ENCODE measurements around the gene PRRT1. TPM values are rescaled to one million over a fixed set of nuclear protein-coding genes. Genes with fewer than 3 reads are reported as not detected.

The PRRT1 gene
- total and polyA plus RNA-seq, 3 experiments from 2014 or later, result 0.35 to 0.72 (median 0.55) TPM

DNA sequence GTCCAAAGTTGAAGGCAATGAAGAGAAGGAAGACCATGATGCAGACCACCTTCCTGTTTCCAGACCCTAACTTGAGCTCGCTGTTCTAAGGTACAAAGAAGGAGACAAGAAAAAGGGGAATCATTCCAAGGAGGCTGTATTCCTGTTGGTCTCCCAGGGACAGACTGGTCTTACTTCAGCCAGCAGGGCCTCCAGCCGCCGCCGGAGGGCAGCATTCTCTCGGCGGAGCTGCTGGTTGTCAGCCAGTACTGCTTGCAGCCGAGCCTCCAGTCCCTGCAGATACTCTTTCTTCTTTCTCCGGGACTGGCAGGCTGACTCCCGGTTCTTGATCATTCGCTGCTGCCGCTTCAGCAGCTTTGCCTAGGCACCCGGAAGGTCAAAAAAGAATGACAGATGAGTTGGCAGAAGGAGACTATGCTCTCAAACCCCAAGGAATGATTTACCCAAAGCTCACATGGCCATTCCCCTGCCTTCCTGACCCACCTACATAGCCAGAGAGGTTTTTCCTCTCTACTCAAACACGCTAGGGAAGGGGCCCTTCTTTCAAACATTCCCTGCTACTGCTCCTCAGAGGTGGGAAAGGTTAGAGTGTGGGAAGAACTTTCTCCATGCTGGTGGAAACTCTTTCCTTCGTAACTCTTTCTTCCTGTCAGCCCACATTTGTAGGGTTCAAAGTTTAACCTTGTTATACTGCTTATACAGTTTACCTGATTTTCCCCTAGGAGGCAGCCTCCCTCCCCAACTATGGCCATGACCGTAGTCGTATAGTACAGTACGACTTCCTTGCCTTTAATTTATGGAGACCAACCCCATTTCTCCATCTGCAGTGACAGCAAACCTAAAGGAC, 32.7 kb downstream of the PRRT1 start:
- Histone ChIP-seq H3K4me1 (ENCODE audit: insufficient read depth, low read length) (peaks cover 5% of the 10 kb centered on the region), H3K27ac (ENCODE audit: low read depth, low read length) (no peak overlapping the region), H3K4me3 (ENCODE audit: low read length) (no peak overlapping the region), H3K27me3 (ENCODE audit: insufficient read depth, low read length, poor library complexity, severe bottlenecking) (no peaks in the 10 kb centered on the region), H3K9me3 (ENCODE audit: low read length) (no peaks in the 10 kb centered on the region), H3K36me3 (ENCODE audit: insufficient read depth, low read length) (peaks cover 62% of the 10 kb centered on the region)
- H3K36me3 Mint-ChIP-seq, result peaks cover 6 to 88% (median 27%) of the 10 kb centered on the region in 3 donors
- H3K4me3 Mint-ChIP-seq, result peak overlapping the region in 1 of 7 donors; percentile 45
- CTCF ChIA-PET, result interaction anchor here (1.0 to 2.1 kb wide), 14 partner anchors 10 to 145 kb away, joined by 3 to 11 read pairs (median 4); partner anchors contain the start of genes ATF6B, EGFL8, GPSM3 and PRRT1
- peak; percentile 48 to 75 (median 54) for DNase-seq
- peaks cover 6 to 26% (median 17%) of the 10 kb centered on the region in 3 donors for H3K4me1 Mint-ChIP-seq
- H3K27me3 Mint-ChIP-seq, result peaks cover 0 to 1% of the 10 kb centered on the region in 2 donors
- peak overlapping the region in 7 of 8 donors; percentile 33 to 88 (median 71) for H3K27ac Mint-ChIP-seq
- POLR2A ChIA-PET, result interaction anchor here (1.2 kb wide), 1 partner anchor 76 kb away, joined by 4 read pairs; no protein-coding TSS in a partner anchor
- H3K9me3 Mint-ChIP-seq, result no peaks in the 10 kb centered on the region

DNA sequence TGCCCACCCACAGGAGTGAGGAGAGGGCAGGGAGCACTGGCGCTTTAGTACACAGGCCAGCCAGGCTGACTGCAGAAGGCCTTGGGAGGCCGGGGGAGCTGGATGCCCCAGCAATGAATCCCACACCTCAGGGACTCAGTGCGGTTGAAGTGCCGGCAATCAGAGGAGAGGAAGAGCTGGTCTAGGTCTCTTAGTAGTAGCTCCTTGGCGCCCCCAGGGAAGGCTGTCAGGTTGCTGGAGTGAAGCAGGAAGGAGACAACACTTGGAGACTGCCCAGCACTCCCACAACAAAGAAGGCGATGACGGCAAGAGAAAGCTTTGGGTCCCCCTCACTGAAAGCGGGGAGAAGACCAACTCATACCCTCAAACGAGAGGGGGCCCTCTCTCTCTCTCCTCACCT, 34.3 kb downstream of the PRRT1 start:
- CTCF ChIA-PET, result interaction anchor here (1.8 to 2.1 kb wide), 3 partner anchors 24 to 127 kb away, joined by 4 to 9 read pairs (median 6); no protein-coding TSS in a partner anchor
- peaks cover 6 to 78% (median 25%) of the 10 kb centered on the region in 3 donors for H3K36me3 Mint-ChIP-seq
- Histone ChIP-seq H3K27me3 (ENCODE audit: insufficient read depth, low read length, poor library complexity, severe bottlenecking) (no peaks in the 10 kb centered on the region), H3K27ac (ENCODE audit: low read depth, low read length) (no peak overlapping the region), H3K9me3 (ENCODE audit: low read length) (no peaks in the 10 kb centered on the region), H3K4me1 (ENCODE audit: insufficient read depth, low read length) (peaks cover 5% of the 10 kb centered on the region), H3K36me3 (ENCODE audit: insufficient read depth, low read length) (peaks cover 58% of the 10 kb centered on the region), H3K4me3 (ENCODE audit: low read length) (no peak overlapping the region)
- H3K4me3 Mint-ChIP-seq, result no peak overlapping the region
- peak overlapping the region in 1 of 8 donors; percentile 42 for H3K27ac Mint-ChIP-seq
- H3K4me1 Mint-ChIP-seq, result peaks cover 6 to 18% (median 13%) of the 10 kb centered on the region in 3 donors
- peaks cover 0 to 1% of the 10 kb centered on the region in 2 donors for H3K27me3 Mint-ChIP-seq
- DNase-seq, result no peak
- POLR2A ChIA-PET, result interaction anchor here (1.1 kb wide), 1 partner anchor 73 kb away, joined by 3 read pairs; the partner anchor contains the start of gene PBX2
- H3K9me3 Mint-ChIP-seq, result no peaks in the 10 kb centered on the region

DNA sequence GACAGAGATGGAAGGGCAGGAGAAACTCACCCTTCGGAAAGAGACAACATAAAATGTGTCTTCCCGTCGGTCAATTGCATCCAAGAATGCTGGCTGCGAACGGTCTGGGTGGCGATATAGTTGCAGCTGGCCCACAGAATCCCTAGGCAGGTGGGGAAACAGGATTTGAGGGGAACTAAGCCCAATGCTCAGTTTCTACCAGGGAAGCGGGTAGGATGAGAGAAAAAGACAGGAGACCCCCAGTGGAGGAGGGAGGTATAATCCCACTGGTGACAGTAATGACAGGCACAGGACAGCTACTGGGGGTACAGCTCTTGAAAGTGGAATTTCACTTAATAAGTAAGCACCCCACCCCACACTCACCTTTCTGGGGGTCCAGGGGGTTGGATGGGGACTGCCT, 35.1 kb downstream of the PRRT1 start:
- Histone ChIP-seq H3K4me3 (ENCODE audit: low read length) (no peak overlapping the region), H3K4me1 (ENCODE audit: insufficient read depth, low read length) (peaks cover 5% of the 10 kb centered on the region), H3K36me3 (ENCODE audit: insufficient read depth, low read length) (peaks cover 52% of the 10 kb centered on the region), H3K27me3 (ENCODE audit: insufficient read depth, low read length, poor library complexity, severe bottlenecking) (no peaks in the 10 kb centered on the region), H3K9me3 (ENCODE audit: low read length) (no peaks in the 10 kb centered on the region), H3K27ac (ENCODE audit: low read depth, low read length) (no peak overlapping the region)
- CTCF ChIA-PET, result interaction anchor here (1.8 to 2.0 kb wide), 2 partner anchors 38 to 128 kb away, joined by 4 to 9 read pairs; no protein-coding TSS in a partner anchor
- Mint-ChIP-seq H3K36me3 (peaks cover 0 to 76% (median 19%) of the 10 kb centered on the region in 3 donors), H3K27me3 (peaks cover 0 to 1% of the 10 kb centered on the region in 2 donors), H3K27ac (peak overlapping the region in 4 of 8 donors; percentile 21 to 95 (median 41)), H3K4me3 (peak overlapping the region in 1 of 7 donors; percentile 20), H3K4me1 (peaks cover 6 to 13% (median 13%) of the 10 kb centered on the region in 3 donors), H3K9me3 (no peaks in the 10 kb centered on the region)
- POLR2A ChIA-PET, result interaction anchor here (1.1 kb wide), 1 partner anchor 73 kb away, joined by 3 read pairs; the partner anchor contains the start of gene PBX2
- no peak for DNase-seq

DNA sequence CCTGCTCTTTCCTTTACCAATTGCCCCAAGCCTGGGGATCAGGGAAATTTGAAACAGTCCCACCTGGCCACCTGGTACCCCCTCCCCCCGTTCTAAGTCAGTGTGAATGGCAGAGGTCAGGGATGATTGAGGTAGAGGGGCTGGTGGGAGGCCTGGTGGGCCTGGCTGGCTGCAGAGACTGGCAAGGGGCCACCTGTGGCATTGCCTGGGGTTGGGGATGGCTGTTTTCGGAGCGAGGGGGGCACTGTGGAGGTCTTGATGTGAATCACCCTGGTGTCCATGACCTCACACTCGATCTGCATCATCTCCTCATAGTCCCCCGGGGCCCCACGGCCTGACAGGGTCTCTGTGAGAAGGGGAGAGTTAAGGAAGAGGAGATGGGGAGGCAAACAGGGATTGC, 36.1 kb downstream of the PRRT1 start:
- H3K27me3 Mint-ChIP-seq, result peaks cover 0 to 1% of the 10 kb centered on the region in 2 donors
- no peak overlapping the region for H3K27ac ChIP-seq (ENCODE audit: low read depth, low read length)
- peak overlapping the region in 3 of 8 donors; percentile 45 to 84 (median 51) for H3K27ac Mint-ChIP-seq
- no peaks in the 10 kb centered on the region for H3K9me3 Mint-ChIP-seq
- ChIA-PET CTCF (no interaction called here), POLR2A (no interaction called here)
- H3K4me1 Mint-ChIP-seq, result peaks cover 6 to 13% (median 10%) of the 10 kb centered on the region in 3 donors
- peak overlapping the region in 1 of 7 donors; percentile 50 for H3K4me3 Mint-ChIP-seq
- H3K36me3 ChIP-seq (ENCODE audit: insufficient read depth, low read length), result peaks cover 42% of the 10 kb centered on the region
- peaks cover 0 to 68% (median 12%) of the 10 kb centered on the region in 3 donors for H3K36me3 Mint-ChIP-seq
- no peak for DNase-seq
- no peaks in the 10 kb centered on the region for H3K9me3 ChIP-seq (ENCODE audit: low read length)
- peaks cover 5% of the 10 kb centered on the region for H3K4me1 ChIP-seq (ENCODE audit: insufficient read depth, low read length)
- H3K27me3 ChIP-seq (ENCODE audit: insufficient read depth, low read length, poor library complexity, severe bottlenecking), result no peaks in the 10 kb centered on the region
- H3K4me3 ChIP-seq (ENCODE audit: low read length), result no peak overlapping the region

DNA sequence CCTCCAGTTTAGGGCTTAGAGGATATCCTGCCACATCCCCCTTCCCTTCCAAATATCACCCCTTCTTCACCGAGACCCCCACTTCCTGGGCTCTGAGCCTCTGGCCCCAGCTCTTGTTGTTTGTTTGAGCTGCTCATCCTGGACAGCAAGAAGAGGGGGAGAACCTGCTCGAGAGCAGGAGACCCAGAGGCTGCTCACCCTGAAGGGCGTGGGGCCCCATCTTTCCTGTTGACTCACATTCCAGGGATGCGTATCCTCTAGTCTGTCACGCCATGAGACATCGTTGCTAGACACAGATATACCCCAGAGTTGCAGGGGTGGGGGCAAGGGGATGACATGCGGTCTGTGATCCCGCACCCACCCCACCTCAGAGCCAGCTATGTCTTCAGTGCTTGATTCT, 36.9 kb downstream of the PRRT1 start:
- no peak for DNase-seq
- CTCF ChIA-PET, result no interaction called here
- peaks cover 5% of the 10 kb centered on the region for H3K4me1 ChIP-seq (ENCODE audit: insufficient read depth, low read length)
- H3K9me3 ChIP-seq (ENCODE audit: low read length), result no peaks in the 10 kb centered on the region
- H3K27me3 Mint-ChIP-seq, result peaks cover 0 to 1% of the 10 kb centered on the region in 2 donors
- H3K4me3 Mint-ChIP-seq, result no peak overlapping the region
- no peaks in the 10 kb centered on the region for H3K9me3 Mint-ChIP-seq
- H3K36me3 Mint-ChIP-seq, result peaks cover 0 to 62% (median 12%) of the 10 kb centered on the region in 3 donors
- H3K36me3 ChIP-seq (ENCODE audit: insufficient read depth, low read length), result peaks cover 40% of the 10 kb centered on the region
- H3K27me3 ChIP-seq (ENCODE audit: insufficient read depth, low read length, poor library complexity, severe bottlenecking), result no peaks in the 10 kb centered on the region
- POLR2A ChIA-PET, result interaction anchor here (1.0 to 1.4 kb wide), 2 partner anchors 13 to 15 kb away, joined by 3 read pairs; partner anchors contain the start of genes ATF6B and FKBPL
- H3K4me3 ChIP-seq (ENCODE audit: low read length), result no peak overlapping the region
- H3K4me1 Mint-ChIP-seq, result peaks cover 6 to 15% (median 10%) of the 10 kb centered on the region in 3 donors
- H3K27ac ChIP-seq (ENCODE audit: low read depth, low read length), result no peak overlapping the region
- peak overlapping the region in 4 of 8 donors; percentile 68 to 84 (median 77) for H3K27ac Mint-ChIP-seq

DNA sequence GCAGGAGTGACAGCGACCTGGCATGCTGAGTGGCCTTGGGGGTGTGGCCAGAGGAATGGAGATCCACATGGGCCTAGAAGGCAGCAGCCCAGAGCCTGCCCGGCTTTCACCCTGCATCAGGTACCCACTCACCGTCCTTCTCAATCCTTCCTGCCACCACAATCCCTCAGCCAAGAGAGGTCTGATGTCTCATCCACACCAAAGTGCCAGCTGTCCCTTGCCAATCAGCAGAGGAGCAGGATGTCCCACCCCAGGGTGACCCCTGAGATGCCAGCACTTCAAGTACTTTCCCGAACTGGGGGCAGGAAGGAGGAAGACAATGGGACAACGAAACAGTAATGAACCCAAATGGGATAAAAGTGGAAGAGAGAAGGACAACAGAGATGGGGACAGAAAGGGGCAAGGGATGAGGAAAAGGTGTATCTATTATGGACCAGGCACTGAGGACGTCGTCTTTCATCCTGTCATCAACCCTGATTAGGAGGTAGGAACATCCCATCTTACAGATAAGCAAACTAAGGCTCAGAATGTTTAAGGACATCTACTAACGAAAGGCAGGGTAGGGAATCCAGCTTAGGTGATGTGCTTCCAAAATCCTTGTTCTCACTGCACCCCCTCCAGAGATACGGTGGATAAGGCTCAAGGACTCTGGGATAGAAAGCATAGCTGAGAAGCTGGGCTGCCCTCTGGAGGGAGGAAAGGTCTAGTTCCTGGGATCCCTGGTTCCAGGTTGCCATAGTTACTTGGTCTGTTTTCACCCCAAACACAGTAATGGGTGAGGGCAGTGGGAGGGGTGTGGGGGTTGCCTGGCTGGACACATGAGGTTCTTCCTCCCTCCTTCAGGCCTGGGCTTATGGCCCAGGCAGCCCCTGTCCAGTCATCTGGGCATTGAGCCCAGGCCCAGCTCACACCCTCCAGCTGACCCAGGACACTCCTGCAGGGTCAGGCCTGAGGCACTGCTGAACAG, 38.1 kb downstream of the PRRT1 start:
- H3K4me1 Mint-ChIP-seq, result peaks cover 7 to 16% (median 10%) of the 10 kb centered on the region in 3 donors
- no peak overlapping the region for H3K27ac ChIP-seq (ENCODE audit: low read depth, low read length)
- CTCF ChIA-PET, result no interaction called here

DNA sequence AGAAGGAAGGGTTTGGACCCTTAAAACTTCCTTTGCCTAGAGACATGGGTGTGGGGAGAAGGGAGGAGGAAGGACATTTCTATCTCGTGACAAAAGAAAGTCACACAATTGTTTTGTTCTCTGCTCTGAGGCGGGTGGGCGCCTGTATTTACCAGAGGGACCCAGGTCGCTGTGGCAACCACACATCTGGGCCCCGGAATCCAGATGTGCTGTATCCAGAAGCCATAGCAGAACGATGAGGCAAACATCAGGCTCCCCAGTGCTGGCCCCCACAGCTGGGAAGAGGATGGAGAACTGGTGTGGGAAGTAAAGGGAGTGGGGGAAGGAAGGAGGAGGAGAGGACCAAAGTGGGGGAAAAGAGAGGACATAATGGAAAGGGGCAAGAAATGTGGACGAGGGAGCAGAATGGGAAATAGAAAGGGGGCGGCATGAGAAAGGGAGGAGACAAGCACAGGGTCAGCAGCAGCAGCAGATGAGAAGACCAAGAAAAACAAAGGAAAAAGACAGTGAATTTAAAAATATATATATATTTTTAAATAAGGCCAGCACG, 39.2 kb downstream of the PRRT1 start:
- H3K27me3 ChIP-seq (ENCODE audit: insufficient read depth, low read length, poor library complexity, severe bottlenecking), result no peaks in the 10 kb centered on the region
- peaks cover 4 to 9% of the 10 kb centered on the region in 2 donors for H3K27me3 Mint-ChIP-seq
- no peak overlapping the region for H3K4me3 ChIP-seq (ENCODE audit: low read length)
- no peak for DNase-seq
- CTCF ChIA-PET, result no interaction called here
- POLR2A ChIA-PET, result no interaction called here
- peaks cover 17 to 25% (median 18%) of the 10 kb centered on the region in 3 donors for H3K4me1 Mint-ChIP-seq
- peak overlapping the region in 6 of 8 donors; percentile 6 to 84 (median 30) for H3K27ac Mint-ChIP-seq
- peaks cover 19% of the 10 kb centered on the region for H3K36me3 ChIP-seq (ENCODE audit: insufficient read depth, low read length)
- no peaks in the 10 kb centered on the region for H3K9me3 ChIP-seq (ENCODE audit: low read length)
- no peak overlapping the region for H3K27ac ChIP-seq (ENCODE audit: low read depth, low read length)
- peaks cover 0 to 39% (median 4%) of the 10 kb centered on the region in 3 donors for H3K36me3 Mint-ChIP-seq
- H3K9me3 Mint-ChIP-seq, result no peaks in the 10 kb centered on the region
- H3K4me1 ChIP-seq (ENCODE audit: insufficient read depth, low read length), result peaks cover 14% of the 10 kb centered on the region
- H3K4me3 Mint-ChIP-seq, result no peak overlapping the region

More for the DNA sequence above, 38.1 kb downstream of the PRRT1 start:
- Histone ChIP-seq H3K4me1 (ENCODE audit: insufficient read depth, low read length) (peaks cover 10% of the 10 kb centered on the region), H3K4me3 (ENCODE audit: low read length) (no peak overlapping the region), H3K36me3 (ENCODE audit: insufficient read depth, low read length) (peaks cover 29% of the 10 kb centered on the region), H3K27me3 (ENCODE audit: insufficient read depth, low read length, poor library complexity, severe bottlenecking) (no peaks in the 10 kb centered on the region), H3K9me3 (ENCODE audit: low read length) (no peaks in the 10 kb centered on the region)
- H3K4me3 Mint-ChIP-seq, result no peak overlapping the region
- H3K27me3 Mint-ChIP-seq, result peaks cover 2 to 3% of the 10 kb centered on the region in 2 donors
- POLR2A ChIA-PET, result interaction anchor here (1.0 to 1.4 kb wide), 2 partner anchors 14 to 16 kb away, joined by 3 read pairs; partner anchors contain the start of genes ATF6B and FKBPL
- DNase-seq, result no peak
- H3K9me3 Mint-ChIP-seq, result no peaks in the 10 kb centered on the region
- H3K36me3 Mint-ChIP-seq, result peaks cover 0 to 50% (median 6%) of the 10 kb centered on the region in 3 donors
- peak overlapping the region in 6 of 8 donors; percentile 32 to 67 (median 55) for H3K27ac Mint-ChIP-seq

Data from CD8-positive, alpha-beta memory T cell (primary cell).